Suprapubic skin (tissue), 4 donors: ENCODE results near the gene PCBP4. TPM values are rescaled to one million over a fixed set of nuclear protein-coding genes. Genes with fewer than 3 reads are reported as not detected.
A peak's percentile ranks its signal among the peaks of the same experiment; 100 is the strongest.

ENCODE experiments used
- DNase-seq, 2 donors: peaks; one replicate each; pipeline ENCODE4 v3.0.0-alpha.2; 2019; ENCODE audit warnings: low spot score in 2 of 2
- H3K27ac ChIP-seq: fragments of 200-600 bp; sonication (generic); one replicate; pipeline ENCODE4 v1.5.1; 2019
- H3K27me3 ChIP-seq: fragments of 200-600 bp; sonication (generic); one replicate; pipeline ENCODE4 v1.5.1; 2019
- H3K36me3 ChIP-seq: fragments of 200-600 bp; sonication (generic); one replicate; pipeline ENCODE4 v1.5.1; 2019
- H3K4me1 ChIP-seq: fragments of 200-600 bp; sonication (generic); one replicate; pipeline ENCODE4 v1.5.1; 2019
- H3K4me3 ChIP-seq: fragments of 200-600 bp; sonication (generic); one replicate; pipeline ENCODE4 v1.5.1; 2019; ENCODE audit warnings: mild to moderate bottlenecking
- H3K9me3 ChIP-seq: fragments of 200-600 bp; sonication (generic); one replicate; pipeline ENCODE4 v1.5.1; 2019
- EP300 ChIP-seq: sonication (generic); formaldehyde crosslinking; IDR thresholded peaks from one replicate; pipeline ENCODE4 v1.6.1; 2017; ENCODE audit warnings: antibody characterized with exemption
- POLR2A ChIP-seq, 2 donors: fragments of 450-650 bp; IDR thresholded peaks; one replicate each; pipeline ENCODE4 v1.6.1; 2017; ENCODE audit warnings: antibody characterized with exemption in 2 of 2, mild to moderate bottlenecking in 2 of 2, moderate library complexity in 2 of 2
- POLR2AphosphoS5 ChIP-seq, 3 donors: sonication (generic); formaldehyde crosslinking; IDR thresholded peaks; one replicate each; pipeline ENCODE4 v1.6.1; 2017; ENCODE audit warnings: antibody characterized with exemption in 3 of 3
- WGBS: methylation state at CpG from one replicate; pipeline ENCODE4 v1.1.5; 2018; 5-methylcytosine and 5-hydroxymethylcytosine counted together
- total RNA-seq, 4 donors: library from RNA; depleted of rRNA; stranded (reverse); fragments of >200 nt; gene quantifications; one replicate each; pipeline ENCODE4 v1.1.0, GENCODE V29; 2016
- TF ChIP-seq, protein P1 (sequence below), 2 donors: fragments of 200-600 bp in 1 of 2; fragments of 450-650 bp in 1 of 2; sonication (generic) in 1 of 2; IDR thresholded peaks; one replicate each; pipeline ENCODE4 v1.5.1; 2016 to 2019; ENCODE audit warnings: antibody characterized with exemption in 2 of 2, mild to moderate bottlenecking in 1 of 2, moderate library complexity in 1 of 2

PCBP4 gene
- total RNA-seq, 4 donors from 2014 or later, result 24.6 to 32.1 (median 28.6) TPM

DNA sequence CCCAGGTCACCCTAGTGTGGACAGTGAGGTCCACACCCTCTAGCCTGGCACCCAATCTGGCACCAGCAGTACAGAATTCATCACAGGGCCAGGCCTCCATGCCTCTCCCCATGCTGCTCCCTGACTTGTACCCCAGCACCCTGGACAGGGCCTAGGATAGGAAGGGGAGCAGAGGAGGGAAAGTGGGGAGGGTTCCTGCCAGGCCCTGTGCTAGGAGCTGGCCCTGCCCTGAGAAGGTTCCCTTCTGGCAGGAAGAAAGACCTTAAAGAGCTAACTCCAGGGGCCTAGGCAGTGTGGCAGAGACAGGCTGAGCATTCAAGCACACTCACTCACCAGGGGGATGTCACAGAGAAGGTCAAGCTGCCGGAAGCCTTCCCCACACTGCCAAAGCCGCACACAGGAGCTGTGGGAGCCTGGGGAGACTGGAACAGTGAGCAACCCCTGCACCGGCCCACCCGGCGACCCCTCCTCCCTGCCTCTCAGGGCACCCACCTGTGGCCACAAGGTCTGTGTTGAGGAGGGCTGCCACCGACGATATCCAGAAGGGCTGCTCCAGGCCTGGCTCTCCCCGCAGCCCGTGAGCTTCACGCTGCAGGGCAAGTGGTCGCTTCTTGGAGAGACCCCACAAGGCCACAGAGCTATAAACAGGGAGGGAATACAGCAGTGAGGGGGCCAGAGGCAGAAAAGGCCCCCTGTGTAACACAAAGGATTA lies 33.0 kb downstream of the PCBP4 start:
- Histone ChIP-seq H3K27me3 (no peaks in the 10 kb centered on the region), H3K9me3 (no peaks in the 10 kb centered on the region), H3K4me3 (no peak overlapping the region), H3K36me3 (peaks cover 69% of the 10 kb centered on the region), H3K4me1 (no peaks in the 10 kb centered on the region), H3K27ac (no peak overlapping the region)
- DNase-seq, result peak in 1 of 2 donors; percentile 75
- WGBS, result 98% methylated on average over 11 of the region's 11 CpGs
- TF ChIP-seq POLR2AphosphoS5 (IDR thresholded peaks at IDR 0.05), result no peak
- no peak for TF ChIP-seq POLR2A (IDR thresholded peaks at IDR 0.05)
- TF ChIP-seq, protein P1, sequence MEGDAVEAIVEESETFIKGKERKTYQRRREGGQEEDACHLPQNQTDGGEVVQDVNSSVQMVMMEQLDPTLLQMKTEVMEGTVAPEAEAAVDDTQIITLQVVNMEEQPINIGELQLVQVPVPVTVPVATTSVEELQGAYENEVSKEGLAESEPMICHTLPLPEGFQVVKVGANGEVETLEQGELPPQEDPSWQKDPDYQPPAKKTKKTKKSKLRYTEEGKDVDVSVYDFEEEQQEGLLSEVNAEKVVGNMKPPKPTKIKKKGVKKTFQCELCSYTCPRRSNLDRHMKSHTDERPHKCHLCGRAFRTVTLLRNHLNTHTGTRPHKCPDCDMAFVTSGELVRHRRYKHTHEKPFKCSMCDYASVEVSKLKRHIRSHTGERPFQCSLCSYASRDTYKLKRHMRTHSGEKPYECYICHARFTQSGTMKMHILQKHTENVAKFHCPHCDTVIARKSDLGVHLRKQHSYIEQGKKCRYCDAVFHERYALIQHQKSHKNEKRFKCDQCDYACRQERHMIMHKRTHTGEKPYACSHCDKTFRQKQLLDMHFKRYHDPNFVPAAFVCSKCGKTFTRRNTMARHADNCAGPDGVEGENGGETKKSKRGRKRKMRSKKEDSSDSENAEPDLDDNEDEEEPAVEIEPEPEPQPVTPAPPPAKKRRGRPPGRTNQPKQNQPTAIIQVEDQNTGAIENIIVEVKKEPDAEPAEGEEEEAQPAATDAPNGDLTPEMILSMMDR (IDR thresholded peaks at IDR 0.05), result no peak
- TF ChIP-seq EP300, result no peak

DNA sequence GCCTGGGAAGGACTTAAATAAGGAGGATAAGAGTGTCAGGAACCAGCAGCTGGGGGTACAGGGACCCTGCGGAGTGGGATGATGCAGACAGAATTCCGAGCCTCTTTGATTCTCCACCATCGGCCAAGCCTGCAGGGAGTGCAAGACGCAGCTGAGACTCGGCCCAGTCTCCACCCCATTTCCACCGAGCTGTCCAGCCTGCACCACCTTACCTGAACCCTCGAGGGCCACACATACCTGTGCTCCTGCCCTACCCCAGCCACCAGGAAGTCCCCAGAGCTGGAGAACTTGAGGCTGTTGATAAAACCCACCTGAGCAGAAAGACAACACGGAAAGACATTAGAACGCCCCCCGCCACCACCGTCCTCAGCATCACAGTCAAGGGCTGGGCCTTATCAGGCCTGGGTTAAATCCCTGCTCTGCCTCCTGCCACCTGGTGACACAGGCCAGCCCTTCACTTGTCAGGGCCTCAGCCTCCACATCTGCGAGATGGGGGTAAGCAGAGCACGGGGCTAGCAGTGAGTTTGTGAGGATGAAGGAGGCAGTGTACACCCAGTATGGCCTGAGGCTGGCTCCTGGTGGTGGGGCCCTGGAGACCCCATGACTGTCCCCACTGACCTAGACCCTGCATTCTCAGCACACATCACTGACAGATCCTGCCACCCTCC lies 33.6 kb downstream of the PCBP4 start:
- Histone ChIP-seq H3K27me3 (no peaks in the 10 kb centered on the region), H3K9me3 (no peaks in the 10 kb centered on the region), H3K27ac (no peak overlapping the region), H3K36me3 (peaks cover 65% of the 10 kb centered on the region), H3K4me1 (no peaks in the 10 kb centered on the region), H3K4me3 (no peak overlapping the region)
- peak in 1 of 2 donors; percentile 64 for DNase-seq
- no peak for TF ChIP-seq EP300
- TF ChIP-seq POLR2A (IDR thresholded peaks at IDR 0.05), result no peak
- TF ChIP-seq, protein P1 (IDR thresholded peaks at IDR 0.05), result no peak
- TF ChIP-seq POLR2AphosphoS5 (IDR thresholded peaks at IDR 0.05), result no peak
- 85% methylated on average over 11 of the region's 13 CpGs for WGBS

DNA sequence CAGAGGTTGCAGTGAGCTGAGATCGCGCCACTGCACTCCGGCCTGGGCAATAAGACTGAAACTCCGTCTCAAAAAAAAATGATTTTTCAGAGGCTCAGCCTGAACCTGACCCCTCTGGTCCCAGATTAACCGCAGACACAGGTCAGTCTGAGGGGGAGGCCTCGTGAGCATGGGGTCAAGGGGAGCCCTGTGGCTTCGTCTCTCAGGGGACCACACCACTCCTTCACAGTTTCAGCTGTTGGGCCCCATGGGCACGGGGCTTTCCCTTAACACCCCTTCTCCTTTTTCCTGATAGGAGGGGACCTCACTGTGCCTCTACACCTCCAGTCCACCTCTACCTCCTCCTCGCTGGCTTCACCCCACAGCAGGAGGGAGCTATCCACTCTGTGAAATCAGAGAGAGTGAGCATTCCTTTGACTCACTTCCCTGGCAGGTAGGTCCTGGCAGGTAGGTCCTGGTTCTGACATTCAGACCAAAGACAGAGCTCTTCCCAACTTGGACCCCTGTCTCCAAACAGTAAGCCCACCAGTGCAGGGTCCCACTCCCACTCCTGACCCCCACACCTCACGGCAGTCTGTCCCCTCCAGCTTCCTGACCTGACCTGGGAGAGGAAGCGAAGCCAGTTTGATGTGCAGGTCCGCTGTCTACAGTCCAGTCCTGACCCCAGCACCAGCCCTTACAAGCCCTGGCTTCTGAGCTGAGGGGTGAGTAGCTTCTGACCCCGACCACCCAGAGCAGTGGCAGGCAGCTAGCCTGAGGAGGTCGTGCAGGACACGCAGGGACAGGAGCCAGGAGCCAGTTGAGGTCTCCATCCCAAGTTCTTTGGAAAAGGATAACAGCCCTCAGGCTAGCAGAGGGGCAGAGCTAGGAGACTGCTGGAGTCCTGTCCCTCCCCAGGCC lies 34.5 kb downstream of the PCBP4 start:
- H3K9me3 ChIP-seq, result no peaks in the 10 kb centered on the region
- no peak for TF ChIP-seq POLR2A (IDR thresholded peaks at IDR 0.05)
- TF ChIP-seq, protein P1 (IDR thresholded peaks at IDR 0.05), result no peak
- TF ChIP-seq POLR2AphosphoS5 (IDR thresholded peaks at IDR 0.05), result no peak
- no peak for TF ChIP-seq EP300
- peaks cover 56% of the 10 kb centered on the region for H3K36me3 ChIP-seq
- DNase-seq, result peak; percentile 43 to 56
- H3K27me3 ChIP-seq, result no peaks in the 10 kb centered on the region
- no peaks in the 10 kb centered on the region for H3K4me1 ChIP-seq
- no peak overlapping the region for H3K27ac ChIP-seq
- no peak overlapping the region for H3K4me3 ChIP-seq
- 91% methylated on average over 14 of the region's 15 CpGs for WGBS

DNA sequence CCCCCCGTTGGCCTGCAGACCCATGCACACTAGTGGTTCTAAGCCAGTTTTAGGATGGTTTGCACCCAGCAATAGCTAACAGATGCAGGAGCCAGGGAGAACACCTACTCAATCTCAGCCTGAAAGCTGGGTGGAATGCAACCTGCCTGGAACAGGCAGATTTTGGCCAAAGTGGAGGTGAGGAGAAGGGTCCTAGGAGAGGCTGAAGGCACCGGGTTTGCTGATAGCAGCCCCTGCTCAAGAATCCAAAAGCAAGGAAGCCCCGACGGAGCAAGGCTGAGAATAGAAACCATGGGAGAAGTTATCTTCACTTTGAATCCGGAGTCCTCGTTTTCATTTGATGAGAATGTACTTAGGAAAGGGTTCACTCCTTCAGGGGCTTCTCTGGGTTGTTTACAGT lies 35.5 kb downstream of the PCBP4 start:
- peak in 1 of 2 donors; percentile 34 for DNase-seq
- TF ChIP-seq POLR2AphosphoS5 (IDR thresholded peaks at IDR 0.05), result no peak
- no peak for TF ChIP-seq EP300
- TF ChIP-seq, protein P1 (IDR thresholded peaks at IDR 0.05), result no peak
- TF ChIP-seq POLR2A (IDR thresholded peaks at IDR 0.05), result no peak
- 96% methylated on average over 6 of the region's 6 CpGs for WGBS

More for the DNA sequence above, 35.5 kb downstream of the PCBP4 start:
- Histone ChIP-seq H3K9me3 (no peaks in the 10 kb centered on the region), H3K27ac (no peak overlapping the region), H3K36me3 (peaks cover 46% of the 10 kb centered on the region), H3K4me3 (no peak overlapping the region), H3K4me1 (no peaks in the 10 kb centered on the region), H3K27me3 (no peaks in the 10 kb centered on the region)
